GM21381 (cell line): ENCODE measurements around the gene PNPLA7.

Source experiments
- ATAC-seq: cut with Tn5 transposase; IDR thresholded peaks from one replicate; pipeline ENCODE4 v1.9.1; 2021; ENCODE audit warnings: mild to moderate bottlenecking, moderate library complexity; ENCODE audit not compliant: unreplicated experiment

Gene PNPLA7

DNA sequence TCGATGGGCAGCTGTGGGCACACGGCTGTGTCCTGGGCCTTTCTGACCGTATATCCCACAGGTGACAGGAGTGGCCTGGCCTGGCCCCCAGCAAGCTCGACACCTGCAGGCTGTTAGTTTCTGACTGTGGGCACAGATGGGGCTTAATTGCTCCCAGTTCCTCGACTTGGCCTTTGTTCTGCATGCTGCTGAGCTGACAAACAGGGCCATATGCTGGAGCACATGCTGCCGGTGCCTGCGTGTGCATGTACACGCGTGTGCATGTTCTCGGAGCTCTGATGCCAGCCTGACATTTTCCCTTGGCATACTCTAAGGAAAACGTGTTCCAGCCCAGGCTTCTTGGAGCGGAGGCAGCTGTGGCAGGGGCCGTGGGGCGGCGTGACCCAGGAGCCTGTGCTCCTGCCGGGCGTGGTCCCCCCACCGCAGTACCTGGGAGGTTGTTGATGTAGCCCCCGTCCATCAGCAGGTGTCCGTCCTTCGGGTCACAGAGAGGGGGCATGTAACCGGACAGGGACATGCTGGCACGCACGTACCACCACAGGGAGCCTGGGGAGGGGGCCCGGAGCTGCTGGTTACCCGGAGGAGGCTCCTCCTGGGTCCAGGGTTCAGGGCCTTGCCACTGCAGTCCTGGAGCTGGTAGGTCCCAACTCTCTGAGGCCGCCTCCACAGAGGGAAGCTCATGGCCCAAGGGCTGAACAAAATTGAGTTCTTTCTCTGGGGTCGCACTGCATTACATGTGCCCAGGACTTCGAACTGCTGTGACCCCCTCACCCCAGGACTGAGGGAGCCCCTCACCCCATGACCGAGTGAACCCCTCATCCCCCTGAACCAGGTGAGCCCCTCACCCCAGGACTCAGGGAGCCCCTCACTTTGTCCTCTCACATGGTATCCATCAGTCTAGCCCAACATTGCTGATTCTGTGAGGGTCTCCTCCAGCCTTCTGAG, 86.9 kb downstream of the PNPLA7 start:
- ATAC-seq, result no peak

DNA sequence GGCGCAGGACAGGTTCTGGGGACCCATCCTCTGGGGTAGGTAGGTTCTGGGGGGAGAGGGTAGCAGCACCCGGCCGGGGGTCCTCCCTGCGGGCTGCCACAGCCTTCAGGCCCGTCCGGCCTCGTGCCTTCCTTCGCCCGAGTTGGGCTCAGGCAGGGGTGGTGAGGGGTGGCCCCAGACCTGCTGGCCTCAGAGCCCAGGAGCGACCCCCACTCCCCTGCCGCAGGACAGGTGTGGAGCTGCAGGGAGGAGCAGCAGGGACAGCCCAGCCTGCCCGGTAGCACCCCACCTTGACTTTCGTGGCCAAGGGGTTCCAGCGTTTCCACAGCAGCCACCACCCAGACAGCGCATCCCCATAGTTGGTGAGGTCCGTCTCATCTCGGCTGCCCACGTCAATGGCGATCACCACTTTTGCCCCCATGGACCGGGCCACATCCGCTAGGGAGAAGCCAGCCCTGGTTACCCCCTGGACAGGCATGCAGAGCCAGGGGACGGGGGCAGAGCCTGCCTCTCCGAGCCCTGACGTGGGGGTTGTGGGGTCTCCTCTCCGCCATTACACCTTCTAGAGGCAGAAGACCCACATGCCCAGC, 87.7 kb downstream of the PNPLA7 start:
- ATAC-seq, result no peak

DNA sequence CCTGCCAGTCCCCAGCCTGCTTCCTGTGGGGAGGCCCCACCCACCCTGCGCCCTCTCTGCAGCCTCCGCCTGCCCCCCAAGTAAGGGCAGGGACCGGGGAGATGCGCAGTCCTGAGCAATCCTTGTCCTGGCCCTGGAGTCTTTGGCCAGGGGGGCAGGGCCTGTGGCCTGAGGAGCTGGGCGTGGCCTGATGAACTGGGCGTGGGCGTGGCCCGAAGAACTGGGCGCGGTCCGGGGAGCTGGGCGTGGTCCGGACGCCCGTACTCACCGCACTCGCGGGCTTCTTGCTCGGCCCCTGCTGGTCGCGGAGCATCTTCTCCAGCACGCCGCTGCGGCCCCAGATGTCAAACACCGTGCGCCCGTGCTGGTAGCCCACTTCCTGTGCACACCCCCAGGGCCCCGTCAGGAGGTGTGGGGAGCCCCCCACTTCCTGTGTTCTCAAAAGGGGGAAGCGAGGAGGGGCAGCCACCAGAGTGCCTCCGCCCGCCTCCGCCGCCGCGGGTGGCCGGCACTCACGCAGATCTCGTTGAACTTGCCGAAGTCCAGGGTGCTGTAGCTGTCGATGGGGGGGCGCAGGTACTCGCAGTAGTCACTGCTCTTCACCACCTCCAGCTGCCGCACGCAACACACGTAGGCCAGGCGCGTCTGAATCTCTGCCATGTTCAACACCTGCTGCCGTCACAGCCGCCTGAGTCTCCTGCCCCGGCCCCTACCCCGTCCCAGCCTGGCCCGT, 88.4 kb downstream of the PNPLA7 start:
- peak; percentile 35 for ATAC-seq

DNA sequence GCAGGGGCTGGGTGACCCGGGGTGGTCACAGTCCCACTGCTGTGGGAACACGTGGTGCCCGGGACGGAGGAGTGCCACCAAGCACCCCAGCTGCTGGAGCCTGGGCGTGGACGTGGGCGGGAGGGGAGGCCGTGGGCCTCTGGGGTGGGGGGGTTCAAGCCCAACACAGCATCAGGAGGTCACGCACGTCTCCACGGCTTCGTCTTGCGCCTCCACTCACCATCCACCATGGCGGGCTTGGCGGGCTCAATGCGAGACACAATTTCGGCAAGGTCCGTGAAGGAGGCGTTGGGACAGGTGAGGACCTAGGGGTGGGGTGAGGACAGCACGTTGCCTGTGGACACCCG, 88.9 kb downstream of the PNPLA7 start:
- ATAC-seq, result no peak

DNA sequence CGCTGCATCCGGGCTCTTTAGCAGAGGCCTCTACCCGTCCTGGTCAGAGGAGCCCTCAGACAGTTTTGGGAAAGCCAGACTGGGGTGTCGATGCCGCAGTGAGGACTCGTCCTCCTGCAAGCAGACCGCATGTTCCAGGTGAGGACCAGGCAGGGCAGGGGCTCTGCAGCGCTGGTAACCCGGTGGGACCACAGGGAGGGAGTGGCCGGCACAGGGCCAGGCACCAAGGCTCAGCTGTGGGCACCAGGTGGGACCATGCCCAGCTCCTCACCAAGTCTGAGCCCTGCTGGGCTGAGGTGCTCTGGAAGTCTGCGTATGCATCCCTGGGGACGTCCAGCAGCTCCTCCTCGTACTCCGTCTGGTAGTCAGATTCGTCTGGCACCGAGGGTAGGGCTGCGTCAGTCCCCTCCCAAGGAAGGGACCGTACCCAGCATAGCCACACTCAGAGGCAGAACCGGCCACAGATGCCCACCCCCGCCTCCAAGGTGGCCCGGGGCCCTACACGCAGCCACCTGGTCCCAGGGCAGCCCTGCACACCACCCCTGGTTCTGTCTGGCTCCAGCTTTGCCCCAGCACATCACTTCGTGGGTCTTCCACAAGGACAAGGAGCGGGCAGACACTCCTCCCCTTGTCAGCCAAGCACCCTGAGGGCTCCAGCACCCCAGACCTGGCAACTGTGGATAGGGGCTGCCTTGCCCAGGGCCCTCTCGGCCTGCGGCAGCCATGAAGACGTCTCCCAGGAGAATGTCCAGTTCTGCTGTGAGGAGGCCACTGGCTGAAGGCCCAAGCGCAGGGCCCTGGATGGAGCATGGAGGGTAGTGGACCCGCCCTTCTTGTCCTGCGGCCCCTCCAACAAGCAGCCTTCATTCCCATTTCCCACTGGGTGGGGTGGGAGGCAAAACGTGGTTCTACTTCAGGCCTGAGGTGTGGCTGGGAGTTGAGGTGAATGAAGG, 89.6 kb downstream of the PNPLA7 start:
- ATAC-seq, result no peak

DNA sequence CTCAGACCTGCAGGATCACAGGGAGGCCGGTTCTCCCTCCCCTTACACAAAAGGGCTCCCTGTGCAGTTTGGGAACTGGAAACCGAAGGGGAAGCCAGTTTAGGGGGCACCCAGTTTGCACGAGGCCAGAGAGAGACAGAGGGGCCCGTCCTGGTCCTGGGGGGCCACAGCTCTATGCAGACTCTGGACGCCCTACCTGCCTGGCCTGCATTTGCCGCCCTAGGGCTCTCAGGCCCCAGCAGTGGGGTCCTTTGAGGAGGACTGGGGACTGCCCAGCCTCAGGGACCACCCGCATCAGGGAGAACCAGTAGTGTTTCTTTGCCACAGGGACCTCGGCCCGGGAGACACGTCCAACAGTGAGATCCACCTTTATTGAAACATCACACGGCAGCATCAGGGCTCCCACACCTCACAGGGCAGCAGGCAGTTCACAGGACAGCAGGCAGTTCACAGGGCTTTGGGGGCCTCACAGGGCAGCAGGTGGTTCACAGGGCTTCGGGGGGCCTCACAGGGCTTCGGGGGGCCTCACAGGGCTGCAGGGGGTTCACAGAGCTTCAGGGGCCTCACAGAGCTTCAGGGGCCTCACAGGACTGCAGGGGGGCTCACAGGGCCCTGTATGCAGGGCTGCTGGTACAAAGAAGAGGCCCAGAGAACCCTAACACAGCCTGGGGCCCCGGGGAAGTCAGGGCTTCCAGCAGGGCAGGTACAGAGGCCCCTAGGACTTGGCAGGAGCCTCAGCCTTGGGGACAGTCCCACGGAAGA, 90.4 kb downstream of the PNPLA7 start:
- no peak for ATAC-seq

DNA sequence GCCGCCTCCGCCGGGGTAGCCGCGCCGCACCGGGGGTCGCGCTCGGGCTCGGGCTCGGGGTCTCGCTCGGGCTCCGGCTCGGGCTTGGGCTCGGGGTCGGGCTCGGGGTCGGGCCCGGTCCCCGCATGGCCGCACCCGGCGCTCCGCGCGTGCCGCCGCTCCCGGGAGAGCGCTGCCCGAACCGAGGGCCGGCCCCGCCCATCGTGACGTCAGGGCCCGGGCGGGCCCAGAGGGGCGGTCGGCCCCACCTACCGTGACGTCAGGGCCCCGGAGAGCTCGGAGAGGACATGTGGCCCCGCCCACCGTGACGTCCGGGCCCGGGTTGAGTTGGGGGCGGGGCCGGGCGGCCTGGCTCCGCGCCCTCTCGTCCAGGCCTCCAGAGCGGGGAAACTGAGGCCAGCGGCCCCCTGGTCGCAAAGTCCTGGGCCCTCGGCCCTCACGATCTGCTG, 91.0 kb downstream of the PNPLA7 start, which contains the start of gene NSMF:
NSMF (minus strand) TSS at position 183 of the 449 bp plus-strand sequence. CDS start 232 bp downstream, outside the sequence.
- ATAC-seq, result peak; percentile 71

DNA sequence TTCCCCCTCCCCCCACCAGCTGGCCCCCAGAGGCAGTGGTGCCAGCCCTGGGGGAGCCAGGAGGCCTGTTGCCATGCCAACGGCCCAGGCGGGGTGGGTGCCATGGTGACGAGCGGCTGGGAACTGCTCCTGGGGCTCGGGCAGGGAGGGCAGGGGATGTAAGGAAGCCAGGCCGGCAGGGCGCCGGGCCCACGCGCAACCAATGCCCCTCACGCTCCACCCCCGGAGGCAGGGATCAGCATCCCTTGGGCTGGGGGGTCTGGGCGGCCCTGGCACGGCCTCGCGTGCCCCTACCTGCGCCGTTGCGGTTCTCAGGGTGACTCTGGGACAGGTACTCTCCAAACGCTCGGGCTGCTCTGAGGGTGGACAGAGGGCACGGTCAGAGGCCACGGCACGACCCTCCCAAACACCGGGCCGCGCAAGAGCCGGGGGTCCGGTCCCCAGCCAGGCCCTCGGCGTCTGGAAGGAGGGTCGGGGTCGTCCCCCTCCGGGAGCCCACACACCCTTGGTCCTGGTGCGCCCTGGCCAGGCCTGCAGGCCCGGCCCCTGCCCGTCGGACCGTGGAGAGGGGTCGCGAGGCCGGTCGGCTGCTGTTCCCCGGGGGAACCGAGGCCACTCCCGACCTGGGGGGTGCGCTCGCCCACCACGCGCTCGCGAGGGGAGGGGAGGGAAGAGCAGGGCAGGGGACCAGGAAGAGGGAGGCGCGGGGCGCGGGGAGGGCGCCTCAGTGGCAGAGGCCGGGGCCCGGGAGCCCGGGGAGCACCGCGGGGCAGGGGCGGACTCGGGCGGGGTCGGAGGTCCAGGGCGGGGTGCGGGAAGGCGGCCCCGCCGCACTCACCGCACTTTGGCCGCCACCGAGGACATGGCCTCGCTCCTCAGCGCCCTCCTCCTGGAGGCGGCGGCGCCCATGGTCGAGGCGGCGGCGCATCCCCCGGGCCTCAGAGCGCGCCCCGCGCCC, 91.7 kb downstream of the PNPLA7 start:
- peak; percentile 10 for ATAC-seq

DNA sequence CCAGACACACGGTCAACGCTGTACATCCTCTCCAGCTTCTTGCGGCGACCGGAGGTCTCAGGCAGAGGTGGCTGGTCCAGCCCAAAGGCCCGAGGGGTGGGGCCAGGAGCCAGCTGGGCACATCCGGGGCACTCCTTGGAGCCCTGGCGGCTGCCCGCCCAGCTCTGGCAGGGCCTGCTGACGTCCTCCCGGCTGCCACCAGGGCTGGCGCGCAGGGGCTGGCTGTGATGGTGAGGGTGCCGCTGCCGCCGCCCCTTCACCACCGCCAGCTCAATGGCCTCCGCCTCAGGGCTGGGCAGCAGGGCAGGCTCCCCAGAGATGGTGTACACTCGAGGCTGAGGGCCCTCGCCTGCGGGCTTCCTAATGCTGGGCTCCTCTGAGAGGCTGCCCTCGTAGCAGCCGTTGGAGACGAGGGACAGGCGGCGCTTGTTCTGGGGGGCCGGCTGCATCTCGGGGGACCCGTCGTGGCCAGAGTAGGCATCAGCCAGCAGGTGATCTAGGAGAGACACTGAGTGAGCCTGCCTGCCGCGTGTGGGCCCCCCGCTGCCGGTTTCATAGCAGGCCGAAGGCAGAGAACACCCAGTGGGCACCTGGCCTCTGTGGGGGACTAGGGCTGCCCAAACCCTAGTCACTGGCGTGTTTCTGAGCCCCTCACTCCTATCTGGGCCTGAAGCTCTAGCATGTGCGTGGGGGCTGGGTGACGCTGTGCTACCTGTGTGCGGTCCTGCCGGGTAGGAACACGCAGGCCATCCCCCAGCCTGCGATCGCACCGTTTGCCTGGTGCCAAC, 92.6 kb downstream of the PNPLA7 start:
- no peak for ATAC-seq

DNA sequence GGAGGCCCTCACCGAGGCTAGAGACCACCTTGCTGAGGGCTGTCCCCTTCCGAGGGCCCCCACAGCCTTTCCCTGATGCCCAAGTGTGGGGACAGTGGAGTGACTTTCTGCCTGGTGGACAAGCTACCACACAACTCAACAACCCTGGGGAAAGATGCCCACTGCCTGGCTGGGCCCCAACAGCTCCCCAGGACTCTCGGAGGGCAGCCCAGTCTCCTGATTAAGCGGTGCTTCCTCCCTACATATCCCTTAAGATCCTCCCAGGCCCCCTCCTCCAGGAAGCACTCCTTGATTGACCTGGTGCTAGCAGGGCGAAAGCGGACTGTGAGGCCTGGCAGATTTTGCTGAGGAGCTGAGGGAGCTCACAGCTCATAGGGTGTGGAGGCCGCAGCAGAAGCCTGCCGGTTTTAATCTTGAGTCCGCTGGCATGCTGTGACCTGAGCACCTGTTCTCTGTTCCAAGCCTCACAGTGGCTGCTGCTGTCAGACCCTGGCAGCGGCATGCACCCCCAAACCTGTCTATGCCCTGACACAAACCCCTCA, 93.3 kb downstream of the PNPLA7 start:
- ATAC-seq, result no peak

DNA sequence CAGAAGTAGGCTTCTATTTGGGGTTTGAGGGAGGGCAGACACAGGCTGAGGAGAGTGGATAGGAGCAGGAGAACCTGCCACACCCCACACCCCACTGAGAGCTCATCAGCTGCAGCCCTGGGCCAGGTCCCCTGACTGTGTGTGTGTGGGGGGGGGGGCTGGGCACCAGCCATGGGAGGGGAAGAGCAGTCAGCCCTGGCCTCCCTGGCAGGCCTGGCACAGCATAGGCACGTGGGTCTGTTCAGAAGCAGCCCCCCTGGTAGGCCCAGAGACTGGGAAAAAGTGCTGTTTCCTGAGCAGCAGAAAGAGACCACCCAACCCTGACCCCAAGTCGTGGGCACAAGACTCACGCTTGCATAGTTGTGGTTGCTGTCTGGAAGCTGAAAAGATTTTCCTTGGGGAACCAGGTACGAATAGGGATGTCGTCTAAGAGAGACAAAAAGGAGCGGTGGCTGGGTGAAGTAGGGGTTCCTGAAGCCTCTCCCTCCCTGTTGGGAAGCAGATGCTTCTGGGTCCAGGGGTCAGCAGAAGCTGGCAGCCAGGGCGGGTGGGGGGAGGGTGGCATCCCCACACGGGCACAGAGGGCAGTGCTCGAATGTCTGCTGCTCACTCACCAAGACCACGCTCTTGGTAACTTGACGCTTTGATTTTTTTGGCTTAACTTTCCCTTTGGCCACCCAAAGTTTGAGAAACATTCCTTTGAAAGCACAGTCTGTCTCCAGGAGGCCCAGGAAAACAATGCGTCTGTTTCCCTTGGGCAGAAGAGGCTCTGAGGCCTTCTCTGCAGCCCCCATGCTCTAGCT, 93.9 kb downstream of the PNPLA7 start:
- no peak for ATAC-seq

DNA sequence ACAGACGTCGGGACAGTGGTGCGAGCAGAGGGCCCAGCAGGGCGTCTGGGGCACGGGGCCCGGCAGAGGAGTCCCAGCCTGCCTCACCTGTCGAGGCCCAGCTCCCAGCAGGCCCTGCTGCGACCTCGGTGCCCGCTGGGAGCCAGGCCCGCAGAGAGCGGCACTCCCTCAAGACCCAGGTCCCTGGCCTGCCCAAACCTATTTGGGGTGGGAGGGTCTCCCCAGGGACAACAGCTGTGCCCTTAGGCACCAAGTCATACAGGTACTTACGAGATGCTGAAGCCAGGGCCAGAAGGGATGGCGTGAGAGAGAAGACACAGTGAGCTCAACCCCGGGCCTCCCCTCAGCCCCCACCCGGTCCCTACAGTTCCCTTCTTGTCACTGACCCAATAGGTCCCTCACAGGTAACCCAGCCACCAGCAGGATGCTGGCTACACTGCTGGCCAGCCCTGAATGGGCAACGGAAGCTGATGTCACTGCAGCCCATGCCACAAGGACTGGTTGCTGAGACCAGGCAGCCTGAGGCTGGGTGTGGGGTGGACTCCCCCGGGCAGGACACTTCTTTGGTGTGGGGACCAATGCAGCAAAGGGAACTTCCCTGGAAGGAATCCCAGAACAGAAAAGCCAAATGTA, 94.7 kb downstream of the PNPLA7 start:
- ATAC-seq, result no peak

DNA sequence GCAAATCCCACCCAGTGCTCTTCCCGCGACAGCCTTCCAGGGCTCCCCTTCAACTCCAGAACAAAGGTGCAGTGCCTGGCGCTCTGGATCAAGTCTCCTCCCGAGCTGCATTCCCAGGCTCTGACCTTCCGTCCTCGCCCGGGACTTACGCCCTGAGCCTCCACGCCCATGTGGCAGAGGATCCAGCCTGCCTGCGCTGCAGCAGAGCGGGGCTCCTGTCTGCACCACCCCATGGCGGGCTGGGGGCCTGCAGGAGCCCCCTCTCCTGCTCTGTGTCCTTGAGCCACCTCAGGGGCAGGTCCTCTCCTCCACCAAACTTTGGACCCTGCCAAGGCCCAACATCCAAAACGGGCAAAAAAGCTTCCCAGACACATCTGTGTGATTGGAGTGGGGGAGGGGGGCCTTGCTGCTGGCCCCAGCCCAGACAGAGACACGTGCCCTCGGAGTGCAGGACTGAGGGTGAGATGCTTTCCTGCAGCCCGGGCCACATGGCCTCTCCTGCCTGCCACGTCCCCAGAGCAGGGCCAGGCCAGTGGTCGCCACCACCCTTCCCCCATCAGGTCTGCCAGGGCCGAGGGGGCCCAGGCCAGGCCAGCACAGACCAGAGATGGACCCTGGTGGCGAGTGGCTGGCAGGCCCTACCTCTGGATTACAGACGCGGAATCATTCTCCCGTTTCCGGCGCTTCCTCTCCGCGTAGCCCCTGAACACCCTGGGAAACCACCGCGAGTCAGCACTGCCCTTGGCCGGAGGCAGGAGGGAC, 95.4 kb downstream of the PNPLA7 start:
- no peak for ATAC-seq

DNA sequence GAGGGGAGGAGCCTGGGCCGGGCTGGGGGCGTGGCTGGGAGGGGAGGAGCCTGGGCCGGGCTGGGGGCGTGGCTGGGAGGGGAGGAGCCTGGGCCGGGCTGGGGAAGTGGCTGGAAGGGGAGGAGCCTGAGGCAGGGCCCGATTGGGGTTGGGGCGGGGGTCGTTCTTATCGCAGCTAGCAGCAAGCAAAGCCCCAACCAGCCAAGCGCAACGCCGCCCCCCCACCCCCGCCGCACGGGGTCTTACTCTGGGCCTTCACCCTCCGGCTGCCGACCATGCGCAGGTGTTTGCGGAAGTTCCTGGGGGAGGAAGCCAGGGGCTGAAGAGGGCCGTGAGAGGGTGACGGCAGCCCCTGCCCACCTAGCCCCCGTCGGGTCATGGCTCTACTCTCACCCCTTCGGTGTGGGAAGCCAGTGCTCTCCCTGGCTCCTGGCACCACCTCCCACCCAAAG, 96.0 kb downstream of the PNPLA7 start:
- no peak for ATAC-seq

DNA sequence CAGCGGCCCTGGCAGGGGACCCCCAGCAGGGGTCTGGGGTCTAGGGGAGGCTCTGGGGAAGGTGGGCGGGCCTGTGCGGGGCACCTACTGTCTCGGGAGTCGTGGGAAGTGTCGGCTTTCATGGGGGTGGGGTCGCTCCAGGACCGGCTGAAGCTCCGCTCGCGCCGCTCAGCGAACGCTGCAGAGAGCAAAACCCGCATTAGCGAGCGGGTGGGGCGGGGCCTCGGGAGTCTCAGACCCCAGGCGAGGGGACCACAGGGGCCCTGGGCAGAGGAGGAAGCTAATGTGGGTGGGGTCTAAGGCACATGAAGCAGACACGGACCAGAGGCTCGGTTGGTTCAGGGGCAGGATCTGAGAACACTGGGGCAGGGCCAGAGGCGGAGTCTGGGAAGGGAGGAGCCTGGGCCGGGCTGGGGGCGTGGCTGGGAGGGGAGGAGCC, 96.5 kb downstream of the PNPLA7 start:
- peak; percentile 52 for ATAC-seq
